C1 segment of cervical spinal cord (tissue), 14 donors: ENCODE data around the gene BMPER.
"Not testable (repeated sequence)": the region's sequence is repeated elsewhere in the genome, so short reads cannot be mapped to it uniquely, and the experiment has no call there.

Experiments
- DNase-seq, 14 donors: peaks; one replicate each; lab custom pipeline; 2025; lab: John Stamatoyannopoulos, UW

Gene BMPER

GRCh38 chr7:34165927-34166550 lies 260.7 kb downstream of the BMPER start:
- DNase-seq: no peak

GRCh38 chr7:34168013-34168412 lies 262.7 kb downstream of the BMPER start:
- no peak for DNase-seq

GRCh38 chr7:34174688-34175616 lies 269.6 kb downstream of the BMPER start:
- DNase-seq: not testable (repeated sequence)

- DNase-seq: no peak
Measured at GRCh38 chr7:34175837-34176236, 270.5 kb downstream of the BMPER start.

- DNase-seq: no peak
Measured at GRCh38 chr7:34177476-34177875, 272.1 kb downstream of the BMPER start.

GRCh38 chr7:34181271-34181958 lies 276.1 kb downstream of the BMPER start:
- DNase-seq: no peak

GRCh38 chr7:34184466-34184865 lies 279.1 kb downstream of the BMPER start:
- no peak for DNase-seq

GRCh38 chr7:34187798-34188307 lies 282.5 kb downstream of the BMPER start:
- no peak for DNase-seq

- no peak for DNase-seq
Measured at GRCh38 chr7:34189031-34189430, 283.7 kb downstream of the BMPER start.

- DNase-seq: peak in 11 of 14 donors; percentile 3 to 94 (median 43)
Measured at GRCh38 chr7:34190299-34190698, 285.0 kb downstream of the BMPER start.

- DNase-seq: peak in 1 of 14 donors; percentile 8
Measured at GRCh38 chr7:34191162-34191561, 285.8 kb downstream of the BMPER start.

GRCh38 chr7:34191771-34192479 lies 286.6 kb downstream of the BMPER start:
- DNase-seq: peak in 6 of 14 donors; percentile 5 to 76 (median 26)

- no peak for DNase-seq
Measured at GRCh38 chr7:34192906-34193305, 287.6 kb downstream of the BMPER start.

- DNase-seq: no peak
Measured at GRCh38 chr7:34198231-34198641, 292.9 kb downstream of the BMPER start.
